ENCODE measurements around the gene PRKCE. TPM values are rescaled to one million over a fixed set of nuclear protein-coding genes. Genes with fewer than 3 reads are reported as not detected.

The PRKCE gene
- total RNA-seq, 1 experiment from 2014 or later: 30.2 TPM

- no peak for DNase-seq (ENCODE audit: low read depth)
Measured at GRCh38 chr2:46143429-46144132, 492.1 kb downstream of the PRKCE start.

GRCh38 chr2:46144133-46144800, 492.8 kb downstream of the PRKCE start:
- no peak for DNase-seq (ENCODE audit: low read depth)

- DNase-seq (ENCODE audit: low read depth): no peak
Measured at GRCh38 chr2:46145017-46145416, 493.5 kb downstream of the PRKCE start.

GRCh38 chr2:46145840-46146239, 494.4 kb downstream of the PRKCE start:
- DNase-seq (ENCODE audit: low read depth): no peak

- no peak for DNase-seq (ENCODE audit: low read depth)
Measured at GRCh38 chr2:46146866-46147502, 495.5 kb downstream of the PRKCE start.

GRCh38 chr2:46147626-46148368, 496.3 kb downstream of the PRKCE start:
- DNase-seq (ENCODE audit: low read depth): no peak

GRCh38 chr2:46148369-46148736, 496.9 kb downstream of the PRKCE start:
- DNase-seq (ENCODE audit: low read depth): no peak

- DNase-seq (ENCODE audit: low read depth): no peak
Measured at GRCh38 chr2:46150445-46150955, 499.0 kb downstream of the PRKCE start.

- no peak for DNase-seq (ENCODE audit: low read depth)
Measured at GRCh38 chr2:46151577-46151976, 500.1 kb downstream of the PRKCE start.

- DNase-seq (ENCODE audit: low read depth): no peak
Measured at GRCh38 chr2:46153996-46154753, 502.7 kb downstream of the PRKCE start.

- no peak for DNase-seq (ENCODE audit: low read depth)
Measured at GRCh38 chr2:46157072-46157965, 505.8 kb downstream of the PRKCE start.

GRCh38 chr2:46157966-46158310, 506.5 kb downstream of the PRKCE start:
- DNase-seq (ENCODE audit: low read depth): no peak

- no peak for DNase-seq (ENCODE audit: low read depth)
Measured at GRCh38 chr2:46158661-46159060, 507.2 kb downstream of the PRKCE start.

GRCh38 chr2:46160326-46160725, 508.9 kb downstream of the PRKCE start:
- DNase-seq (ENCODE audit: low read depth): no peak

GRCh38 chr2:46161315-46161714, 509.8 kb downstream of the PRKCE start:
- no peak for DNase-seq (ENCODE audit: low read depth)

GRCh38 chr2:46161911-46162310, 510.4 kb downstream of the PRKCE start:
- no peak for DNase-seq (ENCODE audit: low read depth)

- no peak for DNase-seq (ENCODE audit: low read depth)
Measured at GRCh38 chr2:46162329-46163097, 511.0 kb downstream of the PRKCE start.

GRCh38 chr2:46163098-46163430, 511.6 kb downstream of the PRKCE start:
- no peak for DNase-seq (ENCODE audit: low read depth)

GRCh38 chr2:46163804-46164528, 512.5 kb downstream of the PRKCE start:
- peak; percentile 78 for DNase-seq (ENCODE audit: low read depth)

Measured in RPMI7951 (cell line).